ENCODE measurements around the gene ABL2.

ABL2 gene

DNA sequence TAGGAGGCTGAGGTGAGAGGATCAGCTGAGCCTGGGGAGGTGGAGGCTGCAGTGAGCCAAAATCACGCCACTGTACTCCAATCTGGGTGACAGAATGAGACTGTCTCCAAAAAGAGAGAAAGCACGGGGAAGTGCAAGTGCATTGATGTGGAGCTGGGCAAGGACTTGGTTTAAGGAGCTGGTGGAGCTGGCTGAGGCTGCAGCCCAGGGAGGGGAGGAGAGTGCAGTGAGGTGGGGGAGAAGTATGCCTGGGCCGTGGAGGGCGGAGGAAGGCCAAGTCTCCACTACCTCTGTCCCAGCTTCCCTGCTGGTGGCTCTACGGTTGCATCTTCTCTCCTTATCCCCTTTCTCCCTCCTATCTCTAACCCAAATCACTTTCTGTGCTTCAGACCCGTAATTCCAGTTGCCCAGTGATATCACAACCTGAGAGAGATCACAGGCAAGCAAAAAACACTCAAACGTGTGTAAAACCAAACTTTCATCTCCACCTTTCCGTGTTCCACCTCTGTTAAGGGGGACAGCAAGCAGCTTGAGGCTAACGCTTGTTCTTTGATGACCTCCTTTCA, 136.5 kb downstream of the ABL2 start:
- DNase-seq (ENCODE audit: low spot score): no peak

DNA sequence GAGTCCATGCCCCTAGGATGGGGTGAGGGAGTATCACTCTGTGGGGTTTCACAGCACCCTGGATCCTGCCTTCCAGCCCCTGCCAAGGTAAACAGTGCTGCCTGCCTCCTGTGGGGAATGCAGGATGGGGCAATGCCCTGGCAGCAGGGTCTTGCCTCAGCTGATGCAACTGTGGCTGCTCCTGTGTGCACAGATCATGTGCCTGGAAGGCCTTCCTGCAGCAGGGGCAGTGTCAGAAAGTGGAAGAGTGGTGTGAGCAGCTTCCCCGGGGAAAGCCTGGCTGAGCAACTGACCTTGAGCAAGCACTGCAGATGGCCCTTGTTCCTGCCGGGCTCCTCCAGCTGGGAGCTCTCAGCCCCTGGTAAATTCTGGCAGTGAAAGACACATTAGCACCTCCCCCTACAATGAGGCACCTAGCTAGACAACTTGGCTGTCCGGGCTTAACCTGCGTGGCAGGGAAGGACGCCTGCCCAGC, 137.7 kb downstream of the ABL2 start:
- DNase-seq (ENCODE audit: low spot score): no peak

DNA sequence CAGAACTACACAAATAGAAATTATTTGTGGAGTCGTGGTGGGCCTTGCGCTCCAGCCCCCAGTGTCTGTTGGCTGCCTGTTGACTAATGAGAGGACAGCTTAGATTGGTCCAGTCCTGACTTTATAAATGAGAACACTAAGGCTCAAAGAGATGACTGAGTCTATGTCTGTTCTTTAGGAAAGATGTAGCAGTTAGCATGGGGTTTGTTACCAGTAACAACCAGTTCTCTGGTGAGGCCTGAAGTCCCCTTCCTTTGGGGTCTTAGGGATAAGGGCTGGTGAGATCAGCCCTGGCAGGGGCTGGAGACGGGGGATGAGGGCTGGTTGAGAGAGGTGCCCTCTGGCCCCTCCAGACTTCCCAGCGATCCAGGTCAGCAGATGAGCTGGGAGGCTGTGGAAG, 138.6 kb downstream of the ABL2 start:
- no peak for DNase-seq (ENCODE audit: low spot score)

DNA sequence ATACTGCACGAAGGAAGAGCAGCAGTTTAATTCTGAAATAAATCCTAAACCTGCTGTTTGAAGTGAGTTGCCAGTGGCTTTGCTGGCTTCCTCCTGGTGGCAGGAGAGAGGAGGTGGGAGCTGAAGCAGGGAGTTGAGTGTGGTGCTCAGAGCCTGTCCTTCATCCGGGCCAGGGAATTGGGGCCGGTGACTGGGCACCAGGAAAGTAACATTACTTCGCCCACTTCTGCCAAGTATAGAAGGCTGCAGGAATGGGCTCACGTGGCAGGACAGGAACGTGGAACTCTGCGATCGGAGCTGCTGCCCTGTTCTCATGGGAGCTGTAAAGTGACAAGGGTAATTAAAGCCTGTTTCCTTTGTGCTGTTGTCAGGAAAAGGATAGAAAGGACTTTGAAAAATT, 139.0 kb downstream of the ABL2 start:
- no peak for DNase-seq (ENCODE audit: low spot score)

DNA sequence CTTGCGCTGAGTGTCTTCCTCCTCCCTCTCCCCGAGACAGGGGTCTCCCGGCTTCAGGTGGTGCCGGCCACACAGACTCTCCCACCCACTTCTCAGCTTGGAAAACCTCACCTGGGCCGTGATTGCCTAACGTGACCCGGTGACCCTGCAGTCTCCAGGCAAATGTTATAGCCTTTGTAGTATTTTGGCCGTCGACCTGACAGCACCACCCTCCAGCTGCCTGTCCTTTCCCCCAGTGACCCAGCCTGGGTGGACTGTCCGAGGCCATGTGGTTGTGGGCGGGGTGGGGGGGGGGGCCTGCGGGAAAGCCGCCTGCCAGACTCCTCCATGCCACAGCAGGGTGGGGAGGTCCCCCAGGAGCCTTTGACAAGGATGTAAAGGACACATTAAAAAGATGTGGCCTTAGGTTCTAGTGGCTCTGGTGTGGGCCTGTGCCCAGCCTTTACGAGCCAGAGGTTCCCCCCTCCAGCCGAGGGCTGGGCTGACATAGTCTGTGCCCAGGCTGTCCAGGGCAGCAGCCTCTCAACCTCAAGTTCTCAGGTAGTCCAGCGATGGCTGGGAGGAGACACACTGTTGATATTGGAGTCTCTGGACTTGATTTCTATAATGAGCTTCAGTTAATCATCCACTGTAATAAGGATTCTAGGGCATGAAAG, 139.5 kb downstream of the ABL2 start:
- DNase-seq (ENCODE audit: low spot score): no peak

DNA sequence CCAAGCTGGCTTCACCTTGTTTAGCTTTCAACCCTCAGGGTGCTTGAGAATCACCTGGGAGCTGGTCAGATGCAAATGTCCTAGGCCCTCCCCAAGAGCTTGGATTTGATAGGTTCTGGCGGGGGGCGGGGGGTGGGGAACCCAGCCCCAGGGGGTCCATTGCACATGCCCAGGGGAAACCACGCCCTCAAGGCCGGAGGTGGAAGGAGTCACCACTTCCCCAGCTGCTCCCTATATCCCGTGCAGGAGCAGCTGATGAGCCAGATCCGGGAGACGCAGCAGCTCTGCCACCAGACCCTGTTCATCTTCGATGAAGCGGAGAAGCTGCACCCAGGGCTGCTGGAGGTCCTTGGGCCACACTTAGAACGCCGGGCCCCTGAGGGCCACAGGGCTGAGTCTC, 141.8 kb downstream of the ABL2 start:
- peak; percentile 81 for DNase-seq (ENCODE audit: low spot score)

DNA sequence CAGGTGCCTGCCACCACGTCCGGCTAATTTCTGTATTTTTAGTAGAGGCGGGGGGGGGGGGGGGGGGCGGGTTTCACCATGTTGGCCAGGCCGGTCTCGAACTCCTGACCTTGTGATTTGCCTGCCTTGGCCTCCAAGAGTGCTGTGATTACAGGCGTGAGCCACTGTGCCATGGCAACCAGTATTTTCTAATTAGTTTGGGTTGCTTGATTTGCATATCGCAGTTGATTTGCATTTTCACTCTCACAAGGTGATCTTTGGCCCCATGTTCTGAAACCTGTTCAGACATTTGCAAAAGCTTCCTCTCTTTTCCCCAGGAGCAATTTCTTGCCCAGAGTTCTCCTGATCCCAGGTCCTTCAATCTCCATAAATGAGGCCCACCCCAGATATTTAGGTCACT, 145.9 kb downstream of the ABL2 start:
- no peak for DNase-seq (ENCODE audit: low spot score)

DNA sequence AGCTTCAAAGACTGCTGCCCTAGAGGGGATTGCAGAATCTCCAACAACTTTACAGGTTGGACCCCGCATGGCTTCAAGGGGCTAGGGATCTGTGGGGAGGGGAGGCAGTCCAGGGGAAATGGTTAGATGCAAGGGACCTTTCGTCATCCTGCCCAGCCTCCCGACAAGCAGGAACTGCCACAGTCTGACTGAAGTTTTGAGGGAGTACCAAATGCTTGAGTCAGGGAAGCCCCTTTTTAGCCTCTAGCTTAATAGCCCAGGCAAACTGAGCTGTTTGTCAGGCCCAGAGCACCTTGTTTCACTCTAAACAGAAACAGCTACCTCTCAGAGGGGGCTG, 146.5 kb downstream of the ABL2 start:
- DNase-seq (ENCODE audit: low spot score): peak; percentile 41

DNA sequence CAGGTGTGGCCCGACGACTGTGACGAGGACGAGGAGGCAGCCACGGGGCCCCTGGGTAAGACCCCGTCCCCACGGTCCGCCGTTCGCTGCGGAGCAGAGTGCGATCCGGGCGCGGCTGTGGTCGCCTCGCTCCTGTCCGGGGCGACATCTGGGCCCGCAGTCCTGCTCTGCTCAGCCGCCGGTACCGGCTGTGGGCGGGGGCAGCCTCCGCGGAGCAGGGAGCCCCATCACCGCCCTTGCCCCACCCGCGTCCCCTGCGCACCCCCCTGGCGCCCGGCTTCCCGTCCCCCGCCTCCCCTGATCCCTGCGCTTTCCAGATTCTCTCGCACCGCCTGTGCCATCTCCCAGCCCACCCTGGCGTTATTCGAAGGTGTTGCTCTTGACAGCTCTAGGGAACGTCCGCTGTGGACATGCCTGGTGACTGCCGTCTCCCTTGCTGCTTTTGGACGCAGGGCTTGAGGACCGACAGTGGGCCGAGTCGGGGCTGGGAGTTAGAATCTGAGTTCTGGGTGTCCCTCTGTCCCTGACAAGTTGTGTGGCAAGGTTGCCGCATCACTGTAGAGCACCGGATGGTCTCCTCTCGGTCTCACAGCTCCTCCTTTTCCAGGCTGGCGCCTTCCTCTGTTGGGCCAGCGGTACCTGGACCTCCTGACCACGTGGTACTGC, 147.0 kb downstream of the ABL2 start:
- peak; percentile 40 for DNase-seq (ENCODE audit: low spot score)

DNA sequence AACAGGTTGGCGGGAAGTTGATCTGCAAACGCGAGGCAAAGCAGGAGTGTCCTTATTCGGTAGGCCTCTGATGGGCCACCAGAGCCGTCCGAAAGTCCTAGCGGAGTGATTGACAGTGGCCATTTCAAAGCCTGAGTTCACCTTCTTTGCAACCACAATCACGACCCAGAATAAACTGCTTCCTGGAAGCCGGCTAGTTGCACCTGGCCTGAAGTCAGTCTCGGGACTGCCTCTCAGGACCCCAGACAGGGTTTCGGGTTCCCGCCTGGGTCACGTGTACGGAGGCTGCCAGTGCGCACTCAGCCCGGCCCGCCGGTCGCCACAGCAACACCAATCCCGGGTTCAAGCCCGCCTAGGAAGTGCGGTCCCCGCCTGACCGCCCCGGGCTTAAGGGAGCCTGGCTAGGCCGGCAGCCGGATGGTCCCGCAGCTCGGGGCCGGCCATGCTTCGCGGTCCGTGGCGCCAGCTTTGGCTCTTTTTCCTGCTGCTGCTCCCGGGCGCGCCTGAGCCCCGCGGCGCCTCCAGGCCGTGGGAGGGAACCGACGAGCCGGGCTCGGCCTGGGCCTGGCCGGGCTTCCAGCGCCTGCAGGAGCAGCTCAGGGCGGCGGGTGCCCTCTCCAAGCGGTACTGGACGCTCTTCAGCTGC, 147.7 kb downstream of the ABL2 start, which contains the start of gene TOR3A:
TOR3A (plus strand) TSS at position 384 of the 646 bp plus-strand sequence; CDS start at position 443, 59 bp downstream.
- peak; percentile 76 for DNase-seq (ENCODE audit: low spot score)

DNA sequence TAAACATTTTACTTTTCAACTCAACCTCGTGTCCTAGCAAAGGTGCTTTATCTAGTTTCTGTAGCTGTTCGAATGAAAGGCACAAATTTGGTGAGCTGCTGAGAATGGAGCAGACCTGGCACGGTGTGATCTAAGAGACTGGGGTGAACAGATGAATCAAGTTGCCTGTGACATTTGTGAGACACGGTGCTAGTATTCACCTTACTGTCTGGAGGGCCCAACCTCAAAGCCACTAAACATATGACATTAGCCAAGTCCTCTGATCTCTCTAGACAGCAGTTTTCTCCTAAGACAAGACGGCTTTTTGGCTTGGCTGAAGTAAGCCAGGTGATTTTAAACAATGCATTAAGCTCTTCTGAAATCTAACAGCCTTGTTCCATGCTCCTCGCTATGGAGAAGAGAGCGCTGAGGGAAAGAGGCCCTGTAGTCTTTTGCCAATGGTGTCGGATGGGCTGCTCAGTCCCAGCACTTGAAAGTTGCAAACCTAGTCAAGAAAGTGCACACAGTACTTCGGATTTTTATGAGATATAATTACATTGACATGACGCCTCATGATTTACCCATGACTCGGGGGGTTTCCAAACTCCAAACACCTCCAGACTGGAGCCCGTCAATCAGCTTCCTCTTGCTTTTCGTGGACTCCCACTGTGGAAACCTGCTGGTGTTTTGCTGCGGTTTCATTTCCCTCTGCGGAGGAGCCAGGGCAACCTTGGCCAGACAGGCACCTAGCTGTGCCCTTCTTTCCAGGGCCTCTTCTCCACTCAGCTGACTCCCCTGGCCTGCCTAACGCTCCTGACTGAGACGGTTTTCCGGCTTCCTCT, 148.4 kb downstream of the ABL2 start:
- DNase-seq (ENCODE audit: low spot score): no peak

DNA sequence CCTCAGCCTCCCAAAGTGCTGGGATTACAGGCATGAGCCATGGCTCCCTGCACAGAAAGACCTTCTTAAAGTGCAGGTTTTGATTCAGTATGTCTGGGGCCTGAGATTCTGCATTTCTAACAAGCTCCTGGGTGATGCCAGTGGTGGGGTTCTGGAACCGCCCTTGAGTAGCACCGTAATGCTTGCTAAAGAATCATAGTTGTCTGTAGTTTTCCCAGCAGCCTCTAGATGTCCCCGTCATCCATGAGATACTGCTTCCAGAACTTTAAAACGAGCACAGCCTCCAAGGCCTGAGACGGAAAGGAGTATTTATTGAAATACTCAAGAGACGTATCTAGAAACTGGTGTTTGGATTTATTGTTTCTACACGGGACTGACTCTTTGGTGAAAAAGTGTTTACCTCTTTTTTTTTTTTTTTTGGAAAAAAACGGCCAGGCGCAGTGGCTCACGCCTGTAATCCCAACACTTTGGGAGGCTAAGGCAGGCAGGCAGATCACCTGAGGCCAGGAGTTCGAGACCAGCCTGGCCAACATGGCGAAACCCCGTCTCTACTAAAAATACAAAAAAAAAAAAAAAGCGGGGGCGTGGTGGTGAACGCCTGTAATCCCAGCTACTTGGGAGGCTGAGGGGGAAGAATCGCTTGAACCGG, 150.2 kb downstream of the ABL2 start:
- DNase-seq (ENCODE audit: low spot score): peak; percentile 79

DNA sequence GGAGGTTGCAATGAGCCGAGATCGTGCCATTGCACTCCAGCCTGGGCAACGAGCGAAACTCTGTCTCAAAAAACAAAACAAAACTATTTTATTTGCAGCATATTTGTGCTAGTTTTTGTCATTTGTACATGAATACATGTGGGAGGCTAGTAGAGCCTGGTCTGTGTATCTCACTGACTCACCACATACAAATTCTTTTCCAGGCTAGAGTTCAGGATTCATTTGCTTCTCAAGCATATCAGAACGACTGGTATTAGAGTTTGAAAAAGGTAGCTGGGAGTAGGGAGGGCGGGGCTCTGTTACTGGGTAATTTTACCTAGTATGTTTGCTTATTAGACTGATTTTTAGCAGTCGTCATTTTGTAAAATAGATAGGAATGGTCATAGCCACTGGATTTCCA, 152.1 kb downstream of the ABL2 start:
- DNase-seq (ENCODE audit: low spot score): no peak

DNA sequence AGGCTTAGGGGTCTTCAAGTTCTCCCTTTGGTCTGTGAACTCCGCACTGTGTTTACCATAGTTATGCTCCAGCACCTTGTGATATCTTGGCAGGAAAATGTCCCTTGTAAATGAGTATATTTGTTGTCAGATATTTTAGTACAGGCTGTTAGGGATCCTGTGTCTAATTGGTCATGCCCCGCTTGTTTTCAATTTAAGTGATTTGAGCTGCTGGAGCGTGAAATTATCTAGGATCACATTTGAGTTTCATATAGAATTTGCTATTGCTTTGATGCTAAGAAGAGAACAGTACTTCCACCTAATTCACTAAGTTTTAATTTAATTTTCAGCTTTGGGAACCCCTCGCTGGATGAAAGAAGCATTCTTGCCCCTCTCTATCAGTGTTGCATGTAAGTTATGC, 163.0 kb downstream of the ABL2 start:
- no peak for DNase-seq (ENCODE audit: low spot score)

DNA sequence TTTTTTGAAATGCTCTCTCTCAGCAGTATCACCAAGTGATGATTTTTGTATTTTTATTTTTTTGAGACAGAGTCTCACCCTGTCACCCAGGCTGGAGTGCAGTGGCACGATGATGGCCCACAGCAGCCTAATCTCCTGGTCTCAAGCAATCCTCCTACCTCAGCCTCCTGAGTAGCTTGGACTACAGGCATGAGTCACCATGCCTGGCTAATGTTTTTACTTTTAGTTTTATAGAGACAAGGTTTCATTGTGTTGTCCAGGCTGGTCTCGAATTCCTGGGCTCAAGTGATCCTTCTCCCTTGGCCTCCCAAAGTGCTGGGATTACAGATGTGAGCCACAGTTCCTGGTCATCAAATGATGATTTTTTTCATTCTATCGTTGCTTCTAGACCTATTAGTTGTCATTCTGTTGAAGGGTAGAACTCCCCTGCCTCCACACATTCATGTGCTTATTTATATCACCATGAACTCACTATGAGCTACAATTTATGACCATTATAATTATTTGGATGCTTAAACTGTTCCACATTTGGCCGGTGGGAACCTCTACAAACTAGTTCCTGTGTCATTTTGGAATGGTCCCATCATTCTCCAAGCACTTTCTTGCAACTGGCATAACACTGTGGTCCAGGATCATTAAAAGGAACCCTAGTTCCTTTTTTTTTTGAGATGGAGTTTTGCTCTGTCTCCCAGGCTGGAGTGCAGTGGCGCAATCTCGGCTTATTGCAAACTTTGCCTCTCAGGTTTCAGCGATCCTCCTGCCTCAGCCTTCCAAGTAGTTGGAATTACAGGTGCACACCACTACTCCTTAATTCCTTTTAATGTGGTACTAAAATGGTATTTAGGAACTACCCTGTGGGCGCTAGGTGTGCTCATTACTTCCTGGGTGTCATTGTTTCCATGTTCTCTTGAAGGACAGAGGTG, 167.9 kb downstream of the ABL2 start:
- no peak for DNase-seq (ENCODE audit: low spot score)

DNA sequence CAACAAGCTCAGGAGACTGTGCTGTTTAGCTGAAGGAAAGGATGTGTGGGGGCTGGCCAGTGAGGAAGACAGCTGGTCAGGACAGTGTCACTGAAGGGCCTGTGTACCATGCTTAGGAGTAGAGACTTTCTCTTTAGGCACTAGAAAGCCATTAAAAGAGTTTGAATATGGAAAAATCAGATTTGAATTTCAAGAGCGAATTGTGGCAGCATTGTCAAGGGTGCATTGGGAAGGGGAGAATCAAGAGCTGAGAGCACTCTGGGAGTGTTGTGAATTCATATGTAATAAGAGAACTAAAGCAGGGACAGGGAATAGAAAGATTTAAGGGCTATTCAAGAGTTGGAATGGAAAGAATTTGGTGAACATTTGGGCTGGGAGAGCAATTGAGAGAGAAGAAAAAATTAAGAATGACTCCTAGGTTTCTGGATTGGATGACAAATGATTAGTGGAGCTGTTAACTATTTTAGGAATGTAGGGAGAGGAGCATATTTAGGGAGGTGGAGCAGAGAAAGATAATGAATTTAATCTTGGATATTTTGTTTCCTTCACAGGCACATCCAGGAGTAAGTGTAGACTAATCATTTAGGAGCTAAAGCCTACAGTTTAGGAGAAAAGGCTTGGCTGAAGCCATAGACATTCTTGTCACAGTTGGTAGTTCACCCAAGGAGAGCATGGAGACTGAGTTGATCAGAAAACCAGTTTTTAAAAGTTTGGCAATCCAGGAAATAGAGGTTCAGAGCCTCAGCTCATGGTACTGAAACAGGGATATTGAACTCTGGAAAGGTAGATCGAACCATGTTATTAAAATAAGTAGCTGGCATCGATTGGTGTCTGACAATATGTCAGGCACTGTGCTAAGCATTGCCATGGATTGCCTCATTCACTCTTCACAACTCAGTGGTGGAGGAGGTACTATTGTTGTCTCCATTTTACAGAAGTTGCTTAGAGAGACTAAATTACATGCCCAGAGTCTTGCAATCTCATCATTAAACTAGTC, 170.7 kb downstream of the ABL2 start:
- DNase-seq (ENCODE audit: low spot score): no peak

DNA sequence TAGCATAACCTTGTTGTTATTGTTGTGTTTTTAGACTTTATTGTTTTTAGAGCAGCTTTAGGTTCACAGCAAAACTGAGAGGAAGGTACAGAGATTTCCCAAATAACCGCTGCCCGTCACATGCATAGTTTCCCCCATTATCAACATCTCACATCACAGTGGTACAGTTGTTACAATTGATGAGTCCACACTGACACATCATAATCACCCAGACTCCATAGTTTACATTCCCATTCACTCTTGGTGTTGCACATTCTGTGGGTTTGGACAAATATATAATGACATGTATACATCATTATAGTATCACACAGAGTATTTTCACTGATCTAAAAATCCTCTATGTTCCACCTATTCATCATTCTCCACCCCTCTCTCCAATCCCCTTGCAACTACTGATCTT, 173.5 kb downstream of the ABL2 start:
- no peak for DNase-seq (ENCODE audit: low spot score)

DNA sequence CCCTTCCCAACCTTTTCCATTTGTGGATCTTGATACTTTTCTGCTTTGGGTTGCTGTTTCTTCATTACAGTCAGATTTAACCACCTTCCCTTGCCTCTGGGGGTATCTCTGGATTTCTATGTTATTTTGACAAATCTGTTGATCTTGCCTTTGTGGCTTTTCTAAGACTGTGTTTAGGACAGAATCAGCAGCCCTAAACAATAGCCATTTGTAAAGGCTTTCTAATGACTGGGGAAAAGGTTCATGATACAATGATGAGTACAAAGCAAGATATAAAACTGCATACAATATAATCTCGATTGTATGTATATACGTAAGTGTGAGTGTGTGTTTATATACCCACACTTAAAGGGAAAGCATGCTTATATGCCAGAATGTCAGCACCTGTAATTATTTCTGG, 176.0 kb downstream of the ABL2 start:
- DNase-seq (ENCODE audit: low spot score): no peak

DNA sequence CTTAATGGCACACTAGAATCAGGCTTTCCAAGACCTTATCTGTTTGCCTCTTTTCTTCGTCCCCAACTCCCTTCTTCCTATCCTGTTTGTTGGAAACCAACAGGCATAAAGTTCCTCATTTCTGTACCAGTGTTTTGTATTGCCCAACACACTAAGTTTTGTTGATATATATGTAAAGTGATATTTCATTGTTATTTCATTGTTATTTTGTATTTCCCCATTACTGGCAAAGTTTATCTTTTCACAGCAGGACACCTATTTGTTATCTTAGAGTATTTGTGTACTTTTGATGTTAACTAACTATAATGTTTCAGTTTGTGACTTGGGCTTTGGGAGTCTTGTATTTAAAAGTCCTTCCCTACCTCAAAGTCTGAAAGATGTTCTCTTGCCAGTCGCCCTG, 176.7 kb downstream of the ABL2 start:
- no peak for DNase-seq (ENCODE audit: low spot score)
